NB4 (cell line): ENCODE data around the gene BRD8.

Experiments used
- CTCF ChIP-seq: IDR thresholded peaks from one replicate; pipeline ENCODE4 v1.5.1; 2012; ENCODE audit warnings: low read depth, low read length
- MAX ChIP-seq: IDR thresholded peaks from 2 replicates; pipeline ENCODE4 v1.6.1; 2011; ENCODE audit warnings: low read depth, low read length

- no peak for TF ChIP-seq MAX
- no peak for TF ChIP-seq CTCF
These were observed 38.4 kb upstream of the BRD8 start for GRCh38 chr5:138216799-138217198.
